ENCODE data around the gene P2RY12.

P2RY12 gene

DNA sequence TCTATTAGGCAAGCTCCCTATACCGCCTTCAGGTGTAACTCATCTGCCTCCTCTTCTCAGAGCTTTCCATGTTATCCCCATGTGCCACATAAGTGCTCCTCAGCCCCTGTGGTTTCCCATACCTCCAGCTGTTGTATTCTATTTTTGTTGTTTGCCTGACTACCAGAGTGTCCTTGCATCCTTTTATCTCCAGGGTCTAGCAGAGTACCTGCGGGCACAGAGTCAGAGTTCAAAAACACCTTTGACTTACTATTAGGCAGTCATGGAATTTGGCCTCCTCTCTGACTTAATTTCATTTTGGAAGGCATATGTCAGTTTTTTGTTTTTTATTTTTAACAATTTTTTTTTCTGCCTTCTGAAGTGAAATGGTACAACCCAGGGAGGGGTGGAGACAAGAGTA is 75.0 kb downstream of the P2RY12 start:
- TF ChIP-seq, protein P1, sequence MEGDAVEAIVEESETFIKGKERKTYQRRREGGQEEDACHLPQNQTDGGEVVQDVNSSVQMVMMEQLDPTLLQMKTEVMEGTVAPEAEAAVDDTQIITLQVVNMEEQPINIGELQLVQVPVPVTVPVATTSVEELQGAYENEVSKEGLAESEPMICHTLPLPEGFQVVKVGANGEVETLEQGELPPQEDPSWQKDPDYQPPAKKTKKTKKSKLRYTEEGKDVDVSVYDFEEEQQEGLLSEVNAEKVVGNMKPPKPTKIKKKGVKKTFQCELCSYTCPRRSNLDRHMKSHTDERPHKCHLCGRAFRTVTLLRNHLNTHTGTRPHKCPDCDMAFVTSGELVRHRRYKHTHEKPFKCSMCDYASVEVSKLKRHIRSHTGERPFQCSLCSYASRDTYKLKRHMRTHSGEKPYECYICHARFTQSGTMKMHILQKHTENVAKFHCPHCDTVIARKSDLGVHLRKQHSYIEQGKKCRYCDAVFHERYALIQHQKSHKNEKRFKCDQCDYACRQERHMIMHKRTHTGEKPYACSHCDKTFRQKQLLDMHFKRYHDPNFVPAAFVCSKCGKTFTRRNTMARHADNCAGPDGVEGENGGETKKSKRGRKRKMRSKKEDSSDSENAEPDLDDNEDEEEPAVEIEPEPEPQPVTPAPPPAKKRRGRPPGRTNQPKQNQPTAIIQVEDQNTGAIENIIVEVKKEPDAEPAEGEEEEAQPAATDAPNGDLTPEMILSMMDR (IDR thresholded peaks at IDR 0.05; ENCODE audit: low read depth, low read length) = no peak
- no peak for DNase-seq (ENCODE audit: extremely low read depth, low read depth)

DNA sequence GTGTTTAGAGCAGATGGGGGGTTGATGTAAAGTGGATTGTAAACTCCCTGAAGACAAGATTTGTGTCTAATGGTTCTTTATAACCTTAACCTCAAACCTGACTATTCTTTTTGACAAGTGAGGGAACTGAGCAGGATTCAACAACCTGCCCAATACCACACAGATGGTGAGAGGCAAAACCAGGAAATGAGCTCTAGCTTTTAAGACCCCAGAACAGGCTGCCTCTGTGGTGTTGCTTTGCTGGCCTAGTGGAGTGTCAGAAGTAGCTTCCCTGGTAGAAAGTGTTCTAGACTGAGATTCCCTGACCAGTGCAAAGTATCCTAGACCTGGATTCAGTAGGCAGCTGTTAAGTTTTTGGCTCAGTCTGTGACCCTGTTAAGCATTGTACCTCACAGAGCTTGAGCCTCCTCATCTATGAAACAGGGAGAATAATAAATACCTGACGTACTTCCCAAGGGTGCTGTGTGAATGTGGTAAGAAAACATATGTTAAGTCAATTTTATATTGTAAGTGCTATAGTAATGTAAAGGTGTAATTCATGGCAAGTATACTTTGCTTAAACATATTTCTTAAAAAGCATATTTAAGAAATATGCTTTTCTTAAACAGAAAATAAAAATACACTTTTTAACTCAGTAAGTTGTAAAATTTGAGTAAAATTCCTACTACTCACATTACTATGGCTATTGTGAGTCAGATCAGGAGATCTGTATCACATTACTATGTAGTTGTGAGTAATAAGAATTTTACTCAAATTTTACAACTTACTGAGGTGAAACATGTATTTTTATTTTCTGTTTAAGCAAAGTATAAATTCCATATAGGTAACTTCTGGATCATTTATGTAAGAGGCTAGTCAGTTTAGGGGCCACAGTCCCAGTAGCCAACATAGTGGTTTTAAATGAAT is 76.7 kb downstream of the P2RY12 start:
- DNase-seq (ENCODE audit: extremely low read depth, low read depth) = no peak
- TF ChIP-seq, protein P1 (IDR thresholded peaks at IDR 0.05; ENCODE audit: low read depth, low read length) = no peak

DNA sequence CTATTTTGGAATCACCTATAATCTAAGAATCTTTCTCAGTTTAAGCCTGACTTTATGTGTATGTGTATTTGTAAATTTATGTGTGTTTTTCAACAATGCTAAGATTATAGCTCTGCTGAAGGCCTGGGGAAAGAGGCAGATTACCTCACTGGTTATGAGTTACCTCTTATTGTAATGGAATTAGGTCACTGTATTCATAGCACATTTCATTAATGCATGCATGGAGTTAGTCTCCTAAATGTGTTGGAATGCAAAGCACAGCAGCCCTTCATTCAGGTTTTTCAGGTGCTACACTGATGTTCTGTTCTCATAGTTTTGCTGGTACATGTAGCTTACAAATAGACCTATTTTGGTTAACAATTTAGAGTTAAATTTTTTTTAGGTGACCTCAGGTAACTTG is 77.4 kb downstream of the P2RY12 start:
- TF ChIP-seq, protein P1 (IDR thresholded peaks at IDR 0.05; ENCODE audit: low read depth, low read length) = no peak
- DNase-seq (ENCODE audit: extremely low read depth, low read depth) = no peak

DNA sequence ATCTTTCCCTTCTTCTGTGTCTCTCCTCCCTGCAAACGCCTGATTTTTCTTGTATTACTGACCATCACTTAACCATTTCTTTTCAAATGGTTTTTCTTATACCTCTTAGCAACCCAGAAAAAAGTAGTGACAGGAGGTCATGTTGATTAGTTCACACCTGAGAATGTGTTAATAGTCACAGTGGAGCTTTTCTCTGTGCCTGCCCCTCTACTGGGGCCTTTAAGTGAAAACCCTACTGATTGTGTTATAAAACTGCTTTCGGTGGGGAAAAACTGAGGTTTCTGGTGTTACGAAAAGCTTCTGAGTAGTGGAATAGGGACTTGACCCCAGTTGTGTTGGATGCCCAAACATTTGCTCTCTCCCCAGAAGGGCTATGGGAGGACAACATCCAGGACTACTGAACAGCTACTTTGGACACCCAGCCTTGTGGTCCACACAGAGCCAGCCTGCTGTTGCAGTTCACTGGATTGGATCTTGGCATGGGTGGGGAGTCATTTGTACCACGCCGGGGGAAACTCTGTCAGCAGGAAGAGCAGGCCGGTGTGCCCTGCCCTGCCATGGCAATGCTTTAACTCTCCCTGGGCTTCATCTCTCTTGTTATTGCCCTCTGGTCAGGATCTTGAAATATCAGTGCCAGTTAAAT is 78.3 kb downstream of the P2RY12 start:
- TF ChIP-seq, protein P1 (IDR thresholded peaks at IDR 0.05; ENCODE audit: low read depth, low read length) = no peak
- no peak for DNase-seq (ENCODE audit: extremely low read depth, low read depth)

DNA sequence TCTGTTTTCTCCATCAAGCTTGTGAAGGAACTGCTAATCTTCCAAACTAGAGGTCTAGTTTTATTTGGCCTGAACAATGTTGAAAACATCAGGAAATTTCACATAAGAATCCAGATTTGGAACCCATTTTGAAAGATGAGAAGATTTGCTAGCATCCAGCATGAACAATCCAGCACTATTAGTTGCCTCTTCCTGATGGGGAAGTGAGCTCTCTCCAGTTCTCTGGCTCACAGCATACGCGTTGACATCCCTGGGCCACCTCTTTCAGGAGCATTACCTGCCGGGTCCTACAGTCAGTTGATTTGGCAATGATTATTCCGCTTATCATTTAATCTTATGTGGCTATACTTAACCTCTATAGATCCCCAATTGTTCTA is 78.8 kb downstream of the P2RY12 start:
- TF ChIP-seq, protein P1 (IDR thresholded peaks at IDR 0.05; ENCODE audit: low read depth, low read length) = no peak
- no peak for DNase-seq (ENCODE audit: extremely low read depth, low read depth)

DNA sequence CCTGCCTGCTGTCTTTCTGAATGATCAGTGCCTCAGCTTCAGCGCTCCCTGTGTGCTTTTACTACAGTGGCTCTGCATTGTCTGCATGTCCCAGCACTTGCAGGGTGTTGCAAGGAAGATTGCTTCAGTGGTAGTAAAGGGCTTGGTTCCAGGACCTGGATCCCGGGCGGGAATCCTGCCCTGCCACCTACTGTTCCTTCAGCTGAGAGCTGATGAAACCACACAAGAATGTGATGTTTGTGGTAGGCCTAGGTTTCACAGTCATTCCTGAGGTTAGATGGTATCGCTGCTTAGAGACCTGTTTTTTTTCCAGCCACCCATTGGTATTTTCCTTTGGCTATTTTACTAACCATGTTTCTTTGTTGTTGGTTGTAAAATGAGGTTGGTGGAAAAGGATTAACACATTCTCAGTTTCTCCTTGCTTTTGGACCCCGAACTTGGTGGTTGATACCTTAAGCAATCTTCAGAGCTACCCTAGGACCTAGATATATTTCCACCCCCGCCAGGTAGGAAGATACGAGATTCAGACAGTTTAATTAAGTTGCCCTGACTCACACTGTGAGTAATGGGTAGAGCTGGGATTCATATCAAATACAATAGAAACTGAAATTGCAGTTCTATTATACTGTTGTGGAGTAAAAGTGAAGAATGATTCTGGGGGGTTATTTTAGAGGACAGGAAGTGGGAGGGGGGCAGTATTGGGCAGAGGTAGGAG is 79.3 kb downstream of the P2RY12 start:
- TF ChIP-seq, protein P1 (IDR thresholded peaks at IDR 0.05; ENCODE audit: low read depth, low read length) = peak; percentile 21
- DNase-seq (ENCODE audit: extremely low read depth, low read depth) = peak; percentile 92

DNA sequence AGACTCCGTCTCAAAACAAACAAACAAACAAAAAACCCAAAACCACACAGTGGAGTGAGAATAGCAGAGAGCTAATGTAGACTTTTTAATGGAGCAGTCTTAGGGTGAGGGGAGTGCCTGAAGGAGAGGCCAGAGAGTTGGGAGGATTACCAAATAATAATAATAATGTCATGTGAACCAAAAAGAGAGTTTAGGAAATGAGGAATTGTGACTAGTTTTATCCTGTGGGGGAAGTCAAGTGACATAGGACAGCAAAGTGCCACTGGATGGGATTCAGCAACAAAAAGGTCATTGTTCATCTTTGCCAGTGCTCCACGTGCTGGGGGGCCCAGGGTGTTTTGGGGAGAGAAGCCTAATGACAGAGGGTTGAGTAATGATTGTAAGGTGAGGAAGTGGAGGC is 80.8 kb downstream of the P2RY12 start:
- TF ChIP-seq, protein P1 (IDR thresholded peaks at IDR 0.05; ENCODE audit: low read depth, low read length) = no peak
- DNase-seq (ENCODE audit: extremely low read depth, low read depth) = no peak
